Activated CD4-positive, alpha-beta T cell treated with anti-CD3 and anti-CD28 coated beads, Interleukin-2, amount 10 ng/mL, durations not matched to agents 7 days and 5 days (primary cell): Measurements from ENCODE around the gene TMEM218. TPM values are rescaled to one million over a fixed set of nuclear protein-coding genes. Genes with fewer than 3 reads are reported as not detected.

Experiments
- CTCF ChIA-PET: fragments of 350-600 bp; sonication (Branson Sonifier 250); formaldehyde crosslinking; loops from one replicate; lab custom pipeline; 2021; ENCODE audit warnings: antibody characterized with exemption; lab: Charles Lee
- POLR2A ChIA-PET: fragments of 350-600 bp; sonication (Branson Sonifier 250); formaldehyde crosslinking; loops from one replicate; lab custom pipeline; 2021; ENCODE audit warnings: antibody characterized with exemption; lab: Charles Lee
- DNase-seq: peaks from one replicate; pipeline ENCODE4 v3.0.0-alpha.2; 2020
- H3K27ac Mint-ChIP-seq: one replicate; pipeline ENCODE4 v1.8.0; 2021; ENCODE audit warnings: mild to moderate bottlenecking, moderate library complexity, mixed read lengths
- H3K27me3 Mint-ChIP-seq: one replicate; pipeline ENCODE4 v1.8.0; 2021; ENCODE audit warnings: mixed read lengths
- H3K36me3 Mint-ChIP-seq: one replicate; pipeline ENCODE4 v1.8.0; 2021; ENCODE audit warnings: low read depth, mixed read lengths
- H3K4me1 Mint-ChIP-seq: one replicate; pipeline ENCODE4 v1.8.0; 2021; ENCODE audit warnings: mixed read lengths
- H3K4me3 Mint-ChIP-seq: one replicate; pipeline ENCODE4 v1.8.0; 2021; ENCODE audit warnings: mild to moderate bottlenecking, moderate library complexity, mixed read lengths
- H3K9me3 Mint-ChIP-seq: one replicate; pipeline ENCODE4 v1.8.0; 2021; ENCODE audit warnings: mixed read lengths
- total RNA-seq, 2 experiments: library from RNA; stranded (reverse); gene quantifications; one replicate each; pipeline ENCODE4 v1.2.3, GENCODE V29; 2021

Gene TMEM218
- total RNA-seq, 2 experiments from 2014 or later: 16.3 to 16.9 TPM

DNA sequence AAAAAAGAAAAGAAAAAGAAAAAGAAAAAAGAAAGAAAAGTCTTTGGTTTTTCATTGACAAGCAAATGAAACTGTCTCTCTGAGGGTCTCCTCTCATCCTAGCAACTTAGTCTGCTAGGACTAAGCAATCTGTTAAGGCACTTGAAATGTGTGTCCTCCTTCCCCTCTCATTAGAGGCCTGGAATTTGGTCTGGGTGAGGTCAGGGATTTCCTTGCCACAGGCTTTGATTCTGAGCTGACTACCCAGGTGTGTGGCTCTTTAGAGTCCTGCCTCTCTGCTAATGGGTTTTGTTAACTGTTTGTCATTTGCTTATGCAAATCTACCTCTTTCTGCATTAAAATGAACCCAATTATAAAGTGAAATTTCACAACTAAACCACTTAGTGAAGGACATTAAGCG is 34.8 kb upstream of the TMEM218 start:
- DNase-seq: no peak
- no peak overlapping the region for H3K4me3 Mint-ChIP-seq
- peaks cover 12% of the 10 kb centered on the region for H3K27me3 Mint-ChIP-seq
- H3K27ac Mint-ChIP-seq: no peak overlapping the region
- no peaks in the 10 kb centered on the region for H3K9me3 Mint-ChIP-seq
- no peaks in the 10 kb centered on the region for H3K4me1 Mint-ChIP-seq
- ChIA-PET POLR2A (no interaction called here), CTCF (no interaction called here)
- no peaks in the 10 kb centered on the region for H3K36me3 Mint-ChIP-seq

DNA sequence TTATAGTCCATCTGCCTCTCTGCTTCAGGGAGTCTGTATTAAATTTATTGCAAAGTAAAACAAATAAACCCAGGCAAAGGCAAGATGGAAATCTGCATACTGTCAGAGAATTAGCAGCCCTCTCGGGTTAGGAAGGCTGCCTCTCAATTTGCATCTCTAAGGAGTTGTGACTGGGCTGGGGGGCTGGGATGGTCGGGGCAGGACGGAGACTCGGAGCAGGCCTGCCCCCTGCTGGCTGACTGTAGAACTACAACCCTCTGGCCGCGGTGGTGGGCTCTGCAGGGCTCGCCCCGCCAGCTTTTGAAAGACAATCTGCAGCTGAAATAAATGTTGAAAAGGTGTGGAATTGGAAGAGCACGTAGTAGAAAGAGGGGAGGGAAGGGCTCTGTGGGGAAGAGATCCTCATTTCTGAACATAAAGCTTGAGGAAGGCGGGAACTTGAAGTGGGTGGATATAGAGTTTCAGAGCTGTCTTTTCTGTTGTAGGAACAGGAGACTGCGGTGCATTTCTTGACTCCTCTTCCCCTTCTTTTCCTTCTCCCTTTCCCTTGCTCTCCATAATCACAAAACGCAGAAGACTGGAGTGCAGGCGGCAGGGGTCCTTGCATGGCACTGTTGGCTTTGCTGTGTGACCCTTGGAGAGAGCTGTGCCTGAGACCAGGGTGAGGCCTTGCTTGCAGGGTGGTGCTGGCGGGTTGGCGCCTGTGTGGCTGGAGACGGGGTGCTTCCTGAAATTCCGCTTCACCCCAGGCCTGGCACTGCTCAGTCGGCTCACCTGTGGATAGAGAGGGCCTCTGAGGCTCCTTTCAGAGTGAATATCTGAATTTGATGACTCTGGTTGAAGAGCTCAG is 30.5 kb upstream of the TMEM218 start:
- DNase-seq: peak; percentile 54
- no peaks in the 10 kb centered on the region for H3K4me1 Mint-ChIP-seq
- CTCF ChIA-PET: interaction anchor here (0.5 to 3.3 kb wide), 13 partner anchors 8 to 745 kb away, joined by 3 to 13 read pairs (median 4); partner anchors contain the start of genes PKNOX2 and TMEM218
- no peak overlapping the region for H3K4me3 Mint-ChIP-seq
- no peaks in the 10 kb centered on the region for H3K9me3 Mint-ChIP-seq
- H3K27ac Mint-ChIP-seq: no peak overlapping the region
- H3K27me3 Mint-ChIP-seq: peaks cover 22% of the 10 kb centered on the region
- no peaks in the 10 kb centered on the region for H3K36me3 Mint-ChIP-seq
- POLR2A ChIA-PET: no interaction called here

DNA sequence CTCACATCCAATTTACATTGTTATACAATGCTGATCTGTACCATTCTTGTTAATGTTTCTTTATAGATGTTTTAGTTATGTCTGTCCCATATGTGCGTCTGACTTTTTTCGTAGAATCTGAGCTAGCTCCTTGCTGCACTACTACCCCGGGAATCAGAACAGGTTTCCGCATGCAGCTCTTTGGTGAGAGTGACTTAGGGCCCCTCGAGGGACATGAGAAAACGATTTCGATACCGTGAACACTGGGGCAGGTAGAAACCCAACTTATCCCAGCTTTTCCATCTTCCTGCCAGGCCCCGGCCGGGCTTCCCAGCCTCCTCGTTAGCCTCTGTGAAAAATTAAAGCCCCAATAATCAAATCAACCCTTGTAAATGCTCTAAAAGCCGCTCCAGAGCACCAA is 29.8 kb upstream of the TMEM218 start:
- Mint-ChIP-seq H3K9me3 (no peaks in the 10 kb centered on the region), H3K27ac (no peak overlapping the region), H3K36me3 (no peaks in the 10 kb centered on the region), H3K4me1 (no peaks in the 10 kb centered on the region), H3K4me3 (no peak overlapping the region), H3K27me3 (peaks cover 26% of the 10 kb centered on the region)
- POLR2A ChIA-PET: no interaction called here
- no peak for DNase-seq
- CTCF ChIA-PET: interaction anchor here (1.0 to 3.3 kb wide), 5 partner anchors 9 to 29 kb away, joined by 3 to 13 read pairs (median 7); partner anchors contain the start of gene TMEM218

DNA sequence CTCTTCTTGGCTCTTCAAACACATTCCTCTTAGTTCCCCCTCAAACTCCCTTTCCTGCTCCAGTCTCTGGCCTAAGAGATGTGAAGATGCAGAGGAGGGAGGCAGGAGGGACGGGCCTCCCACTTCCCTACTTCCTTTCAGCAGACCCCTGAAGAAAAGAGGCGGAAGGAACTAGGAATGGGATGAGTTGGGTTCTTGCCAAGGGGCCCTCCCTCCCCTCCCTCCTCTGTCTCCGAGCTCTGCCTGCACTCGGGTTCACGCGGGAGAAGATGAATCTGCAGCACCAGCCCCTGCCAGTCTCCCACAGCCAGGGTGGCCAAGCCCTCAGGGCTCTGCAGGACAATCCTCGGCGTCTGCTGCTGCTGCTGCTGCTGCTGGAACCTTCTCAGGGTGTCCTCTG is 28.8 kb upstream of the TMEM218 start:
- no peaks in the 10 kb centered on the region for H3K4me1 Mint-ChIP-seq
- H3K27ac Mint-ChIP-seq: no peak overlapping the region

DNA sequence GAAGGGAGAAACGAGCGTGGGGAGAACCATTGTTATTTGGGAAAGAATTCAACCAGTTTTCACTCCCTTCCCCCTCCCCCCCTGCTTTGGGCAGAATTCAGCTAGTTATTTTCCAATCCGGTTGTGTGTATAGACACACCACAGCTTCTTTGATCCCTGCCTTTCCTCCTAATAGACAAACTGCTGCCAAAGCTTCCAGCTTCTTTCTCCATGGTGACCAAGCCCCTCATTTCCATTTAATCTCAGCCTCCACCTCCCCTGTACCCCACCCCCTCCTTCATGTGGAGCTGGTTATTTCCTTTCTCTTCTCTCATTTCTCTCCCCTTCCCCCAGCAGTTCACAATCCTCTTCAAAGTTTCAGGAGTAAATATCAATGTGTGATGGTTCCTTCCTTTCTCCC is 28.4 kb upstream of the TMEM218 start:
- Mint-ChIP-seq H3K9me3 (no peaks in the 10 kb centered on the region), H3K27ac (no peak overlapping the region), H3K27me3 (peaks cover 33% of the 10 kb centered on the region), H3K4me1 (no peaks in the 10 kb centered on the region), H3K36me3 (no peaks in the 10 kb centered on the region), H3K4me3 (no peak overlapping the region)
- ChIA-PET POLR2A (no interaction called here), CTCF (interaction anchor here (1.2 to 3.3 kb wide), 2 partner anchors 15 to 219 kb away, joined by 3 to 13 read pairs; no protein-coding TSS in a partner anchor)
- DNase-seq: no peak

More for the DNA sequence above, 28.8 kb upstream of the TMEM218 start:
- ChIA-PET POLR2A (no interaction called here), CTCF (interaction anchor here (1.0 to 3.3 kb wide), 4 partner anchors 8 to 220 kb away, joined by 3 to 13 read pairs (median 4); no protein-coding TSS in a partner anchor)
- H3K9me3 Mint-ChIP-seq: no peaks in the 10 kb centered on the region
- peaks cover 29% of the 10 kb centered on the region for H3K27me3 Mint-ChIP-seq
- no peak for DNase-seq
- H3K4me3 Mint-ChIP-seq: no peak overlapping the region
- no peaks in the 10 kb centered on the region for H3K36me3 Mint-ChIP-seq

DNA sequence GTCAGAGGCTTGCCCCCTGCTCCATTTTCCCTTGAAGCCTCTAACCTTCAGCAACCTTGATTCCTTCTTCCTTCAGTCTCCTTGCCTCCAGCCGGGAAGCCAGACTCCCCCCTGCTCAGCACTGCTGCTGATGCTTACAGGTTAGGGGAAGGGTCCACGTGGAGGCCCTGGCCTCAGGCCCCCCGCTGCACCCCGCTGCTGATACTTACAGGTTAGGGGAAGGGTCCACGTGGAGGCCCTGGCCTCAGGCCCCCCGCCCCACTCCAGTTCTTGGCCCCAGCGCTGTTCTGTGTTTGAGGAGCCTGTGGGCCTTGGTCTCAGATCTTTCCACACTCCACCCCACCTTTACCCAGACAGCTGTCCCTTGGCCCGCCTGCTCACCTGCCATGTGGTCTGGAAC is 27.5 kb upstream of the TMEM218 start:
- no peaks in the 10 kb centered on the region for H3K4me1 Mint-ChIP-seq
- H3K9me3 Mint-ChIP-seq: no peaks in the 10 kb centered on the region
- CTCF ChIA-PET: no interaction called here
- no peak overlapping the region for H3K4me3 Mint-ChIP-seq
- no peak overlapping the region for H3K27ac Mint-ChIP-seq
- H3K27me3 Mint-ChIP-seq: peaks cover 35% of the 10 kb centered on the region
- DNase-seq: no peak
- H3K36me3 Mint-ChIP-seq: no peaks in the 10 kb centered on the region
- POLR2A ChIA-PET: no interaction called here

DNA sequence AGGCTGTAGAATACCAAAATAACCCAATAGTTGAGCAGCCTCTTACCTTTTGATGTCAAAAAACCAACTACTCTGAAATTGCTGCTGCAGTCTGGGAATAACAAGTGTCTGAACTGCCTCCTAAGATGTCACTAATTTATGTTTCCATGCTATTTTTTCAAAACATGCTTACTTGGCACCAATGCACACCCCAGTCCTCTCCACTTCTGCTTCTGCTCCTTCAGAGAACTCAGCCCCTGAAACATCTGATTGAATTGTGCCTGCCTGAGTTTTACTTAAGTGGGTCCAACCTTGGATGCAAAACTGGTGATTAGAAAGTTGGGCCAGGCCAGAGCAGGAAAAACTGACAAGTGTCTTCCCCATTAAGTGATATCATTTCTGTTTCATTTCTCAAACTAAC is 24.6 kb upstream of the TMEM218 start:
- Mint-ChIP-seq H3K27me3 (peaks cover 37% of the 10 kb centered on the region), H3K4me1 (no peaks in the 10 kb centered on the region)
- CTCF ChIA-PET: interaction anchor here (0.7 kb wide), 1 partner anchor 22 kb away, joined by 3 read pairs; no protein-coding TSS in a partner anchor

DNA sequence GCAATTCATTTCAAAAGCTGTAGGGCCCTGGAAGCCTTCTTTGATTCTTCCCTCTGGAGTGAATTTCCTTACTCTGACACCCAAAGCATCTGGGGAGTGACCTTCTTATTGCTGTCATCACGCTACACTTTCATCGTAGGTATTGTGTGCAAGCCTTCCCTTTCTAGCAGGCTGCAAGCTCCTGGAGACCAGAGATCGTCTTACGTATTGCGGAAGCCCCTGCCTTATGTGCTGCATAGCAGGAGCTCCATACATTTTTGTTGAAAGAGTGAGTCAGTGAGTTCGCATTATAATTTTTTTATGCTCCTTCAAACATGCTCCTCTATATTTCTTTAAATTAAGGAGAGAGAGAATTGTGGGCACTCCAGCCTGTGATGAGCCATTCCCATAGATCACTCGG is 21.2 kb upstream of the TMEM218 start:
- ChIA-PET POLR2A (no interaction called here), CTCF (interaction anchor here (1.0 to 1.2 kb wide), 2 partner anchors 9 to 248 kb away, joined by 3 to 5 read pairs; no protein-coding TSS in a partner anchor)
- Mint-ChIP-seq H3K36me3 (no peaks in the 10 kb centered on the region), H3K27me3 (peaks cover 35% of the 10 kb centered on the region), H3K4me3 (no peak overlapping the region), H3K27ac (no peak overlapping the region), H3K4me1 (no peaks in the 10 kb centered on the region), H3K9me3 (no peaks in the 10 kb centered on the region)
- DNase-seq: no peak

More for the DNA sequence above, 24.6 kb upstream of the TMEM218 start:
- no peaks in the 10 kb centered on the region for H3K36me3 Mint-ChIP-seq
- no peak overlapping the region for H3K4me3 Mint-ChIP-seq
- no peaks in the 10 kb centered on the region for H3K9me3 Mint-ChIP-seq
- H3K27ac Mint-ChIP-seq: no peak overlapping the region
- POLR2A ChIA-PET: no interaction called here
- DNase-seq: no peak

DNA sequence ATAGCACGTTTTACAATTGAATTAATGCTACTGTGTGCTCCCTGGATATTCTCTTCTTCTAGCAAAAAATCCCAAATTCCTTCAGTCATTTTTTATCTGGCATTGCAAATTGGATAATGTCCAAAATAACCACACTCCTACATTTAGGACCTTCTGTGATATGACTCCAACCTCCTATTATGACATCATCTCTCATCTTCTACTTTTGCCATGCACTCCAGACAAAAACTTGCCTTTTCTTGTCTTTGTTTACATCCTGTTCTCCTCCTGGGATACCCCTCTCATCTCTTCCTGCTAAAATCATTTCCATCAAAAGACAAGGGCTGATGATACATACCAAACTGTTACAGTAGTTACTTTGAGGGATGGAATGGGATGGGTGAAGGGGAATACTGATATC is 20.6 kb upstream of the TMEM218 start:
- ChIA-PET POLR2A (no interaction called here), CTCF (interaction anchor here (1.2 kb wide), 1 partner anchor 9 kb away, joined by 5 read pairs; no protein-coding TSS in a partner anchor)
- Mint-ChIP-seq H3K4me1 (no peaks in the 10 kb centered on the region), H3K36me3 (no peaks in the 10 kb centered on the region), H3K27me3 (peaks cover 40% of the 10 kb centered on the region), H3K9me3 (no peaks in the 10 kb centered on the region), H3K27ac (no peak overlapping the region), H3K4me3 (no peak overlapping the region)
- no peak for DNase-seq

DNA sequence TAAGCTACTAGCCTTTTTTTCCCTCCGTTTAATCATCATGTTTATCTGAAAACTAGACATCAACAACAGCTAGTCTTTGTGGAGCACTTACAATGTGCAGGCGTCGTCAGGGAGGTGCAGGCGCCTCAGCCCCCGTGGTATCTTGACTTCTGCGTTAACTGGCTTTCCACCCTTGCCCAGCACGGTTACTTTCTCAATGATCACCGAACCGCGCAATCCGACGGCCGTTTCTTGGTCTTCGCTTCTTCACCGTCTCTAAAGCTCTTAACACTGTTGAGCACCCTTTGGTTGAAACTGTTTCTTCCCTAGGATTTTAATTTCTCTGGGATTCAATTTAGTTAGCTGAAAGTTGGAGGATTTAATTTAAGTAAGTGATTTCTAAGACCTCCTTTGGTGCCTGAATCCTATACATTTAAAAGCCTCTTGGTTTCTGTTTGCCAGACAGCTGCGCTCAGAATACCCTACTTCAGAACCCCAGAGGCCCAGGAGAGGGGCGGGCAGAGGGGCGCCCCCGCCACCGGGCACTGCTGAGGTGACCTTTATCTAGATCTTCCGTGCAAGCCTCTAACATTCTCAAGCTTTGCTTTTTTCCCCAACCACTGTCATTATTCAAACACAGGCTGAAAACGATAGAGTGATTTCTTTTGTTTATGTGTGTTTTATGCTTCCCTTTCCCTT is 18.0 kb upstream of the TMEM218 start:
- H3K27me3 Mint-ChIP-seq: peaks cover 35% of the 10 kb centered on the region

DNA sequence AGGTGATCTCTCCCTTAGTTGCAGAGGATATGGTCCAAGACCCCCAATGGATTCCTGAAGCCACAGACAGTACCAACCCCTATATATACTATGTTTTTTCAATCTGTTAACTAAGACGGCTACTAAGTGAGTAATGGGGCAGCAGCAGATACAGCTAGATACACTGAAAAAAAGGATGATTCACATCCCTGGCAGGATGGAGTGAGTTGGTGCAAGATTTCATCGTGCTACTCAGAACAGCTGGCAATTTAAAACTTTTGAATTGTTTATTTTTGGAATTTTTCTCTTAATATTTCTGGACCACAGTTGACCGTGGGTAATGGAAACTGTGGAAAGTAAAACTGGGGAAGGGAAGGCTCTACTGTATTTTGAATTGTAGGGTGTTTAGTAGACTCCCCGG is 17.0 kb upstream of the TMEM218 start:
- Mint-ChIP-seq H3K27me3 (peaks cover 31% of the 10 kb centered on the region), H3K36me3 (no peaks in the 10 kb centered on the region), H3K4me3 (no peak overlapping the region), H3K4me1 (peaks cover 7% of the 10 kb centered on the region), H3K9me3 (no peaks in the 10 kb centered on the region), H3K27ac (no peak overlapping the region)
- ChIA-PET POLR2A (no interaction called here), CTCF (no interaction called here)
- no peak for DNase-seq

More for the DNA sequence above, 18.0 kb upstream of the TMEM218 start:
- Mint-ChIP-seq H3K27ac (no peak overlapping the region), H3K4me1 (no peaks in the 10 kb centered on the region), H3K9me3 (no peaks in the 10 kb centered on the region), H3K36me3 (no peaks in the 10 kb centered on the region), H3K4me3 (no peak overlapping the region)
- POLR2A ChIA-PET: no interaction called here
- no peak for DNase-seq
- CTCF ChIA-PET: no interaction called here

DNA sequence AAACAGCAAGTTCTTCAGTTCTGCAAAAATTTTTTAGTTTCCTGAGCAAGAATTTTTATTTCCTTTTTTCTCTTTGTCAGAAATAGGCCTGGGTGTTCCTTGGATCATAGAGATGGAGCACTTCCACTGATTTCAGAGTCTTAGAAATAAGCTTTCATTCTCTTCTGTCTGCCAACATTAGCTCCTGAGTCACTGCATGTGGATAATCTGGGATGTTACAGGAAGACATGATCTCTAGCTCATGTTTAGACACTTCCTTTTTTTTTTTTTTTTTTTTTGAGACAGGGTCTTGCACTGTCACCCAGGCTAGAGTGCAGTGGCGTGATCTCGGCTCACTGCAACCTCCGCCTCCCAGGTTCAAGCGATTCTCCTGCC is 13.2 kb upstream of the TMEM218 start:
- no peak overlapping the region for H3K4me3 Mint-ChIP-seq
- peaks cover 31% of the 10 kb centered on the region for H3K27me3 Mint-ChIP-seq
- ChIA-PET CTCF (interaction anchor here (1.0 to 3.1 kb wide), 7 partner anchors 12 to 480 kb away, joined by 3 to 21 read pairs (median 5); partner anchors contain the start of genes CCDC15 and TMEM218), POLR2A (no interaction called here)
- H3K4me1 Mint-ChIP-seq: peaks cover 7% of the 10 kb centered on the region
- H3K36me3 Mint-ChIP-seq: no peaks in the 10 kb centered on the region
- H3K27ac Mint-ChIP-seq: no peak overlapping the region
- no peaks in the 10 kb centered on the region for H3K9me3 Mint-ChIP-seq
- no peak for DNase-seq
